ENCODE measurements around the gene RCAN1.

Gene RCAN1

DNA sequence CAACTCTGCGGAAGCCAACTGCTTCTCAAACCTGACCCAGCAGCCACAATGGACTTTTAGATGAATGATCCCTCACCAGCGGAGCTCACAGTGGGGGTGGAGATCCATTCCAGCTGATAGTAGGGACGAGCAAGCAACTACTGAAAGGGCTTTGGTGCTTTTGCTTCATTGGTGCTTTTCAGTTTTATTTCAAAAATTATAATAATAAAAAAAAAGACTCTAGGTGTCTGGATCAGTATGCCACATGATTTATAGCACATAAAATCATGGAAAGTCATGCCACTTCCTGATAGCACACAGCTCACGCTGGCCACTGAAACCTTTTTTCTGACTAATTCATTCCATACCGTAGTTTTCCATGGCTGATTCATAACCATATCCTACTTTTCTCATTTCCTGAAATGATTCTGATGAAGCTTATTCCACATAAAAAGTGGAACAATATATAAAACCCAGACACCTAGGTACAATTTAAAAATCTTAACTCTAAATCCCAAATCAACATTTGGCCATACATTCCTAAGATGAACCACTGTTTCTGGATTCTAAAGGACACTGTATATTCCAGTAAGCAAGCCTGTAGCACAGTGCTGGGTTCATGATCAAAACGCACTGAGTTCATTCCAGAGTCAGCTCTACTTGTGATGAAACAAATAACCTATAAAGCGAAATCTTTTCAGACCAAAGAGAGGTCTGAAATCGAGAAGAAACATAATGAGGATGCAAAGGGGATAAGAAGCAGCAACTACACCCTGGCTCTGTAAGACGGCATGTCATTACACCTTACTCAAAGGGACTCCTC lies 61.6 kb downstream of the RCAN1 start:
- H2AK5ac ChIP-seq (ENCODE audit: low read length) = no peak overlapping the region
- H3K79me2 ChIP-seq (ENCODE audit: control insufficient read depth, insufficient read depth, low read length) = no peaks in the 10 kb centered on the region
- DNase-seq = peak; percentile 79
- H4K5ac ChIP-seq (ENCODE audit: low read length) = no peak overlapping the region
- no peak overlapping the region for H3K9ac ChIP-seq (ENCODE audit: low read length)
- no peak overlapping the region for H3K27ac ChIP-seq (ENCODE audit: low read depth, low read length)
- H4K8ac ChIP-seq (ENCODE audit: low read depth, low read length) = no peak overlapping the region
- no CpG with 5 or more reads among the region's 9 CpGs for WGBS (ENCODE audit: extremely low coverage, insufficient coverage, low lambda C conversion rate)
- H3K27me3 ChIP-seq (ENCODE audit: insufficient read depth, low read length, poor library complexity) = no peaks in the 10 kb centered on the region
- H3K4ac ChIP-seq (ENCODE audit: low read depth, low read length) = no peak overlapping the region
- H3K18ac ChIP-seq (ENCODE audit: low read length) = no peak overlapping the region
- no peak overlapping the region for H3K4me3 ChIP-seq (ENCODE audit: low read length)
- no peaks in the 10 kb centered on the region for H3K36me3 ChIP-seq (ENCODE audit: control insufficient read depth, insufficient read depth, low read length)
- no peak overlapping the region for H3K56ac ChIP-seq (ENCODE audit: low read length)
- no peak overlapping the region for H3K4me2 ChIP-seq (ENCODE audit: low read length)
- H3K23ac ChIP-seq (ENCODE audit: low read length) = no peak overlapping the region
- H2BK120ac ChIP-seq (ENCODE audit: low read depth, low read length) = no peak overlapping the region
- H3K79me1 ChIP-seq (ENCODE audit: low read length) = no peaks in the 10 kb centered on the region
- no peak overlapping the region for H2BK15ac ChIP-seq (replicated peaks; ENCODE audit: low read depth)
- H2BK5ac ChIP-seq (ENCODE audit: low read length) = no peak overlapping the region
- no peaks in the 10 kb centered on the region for H3K4me1 ChIP-seq (ENCODE audit: control insufficient read depth, low read depth, low read length)

DNA sequence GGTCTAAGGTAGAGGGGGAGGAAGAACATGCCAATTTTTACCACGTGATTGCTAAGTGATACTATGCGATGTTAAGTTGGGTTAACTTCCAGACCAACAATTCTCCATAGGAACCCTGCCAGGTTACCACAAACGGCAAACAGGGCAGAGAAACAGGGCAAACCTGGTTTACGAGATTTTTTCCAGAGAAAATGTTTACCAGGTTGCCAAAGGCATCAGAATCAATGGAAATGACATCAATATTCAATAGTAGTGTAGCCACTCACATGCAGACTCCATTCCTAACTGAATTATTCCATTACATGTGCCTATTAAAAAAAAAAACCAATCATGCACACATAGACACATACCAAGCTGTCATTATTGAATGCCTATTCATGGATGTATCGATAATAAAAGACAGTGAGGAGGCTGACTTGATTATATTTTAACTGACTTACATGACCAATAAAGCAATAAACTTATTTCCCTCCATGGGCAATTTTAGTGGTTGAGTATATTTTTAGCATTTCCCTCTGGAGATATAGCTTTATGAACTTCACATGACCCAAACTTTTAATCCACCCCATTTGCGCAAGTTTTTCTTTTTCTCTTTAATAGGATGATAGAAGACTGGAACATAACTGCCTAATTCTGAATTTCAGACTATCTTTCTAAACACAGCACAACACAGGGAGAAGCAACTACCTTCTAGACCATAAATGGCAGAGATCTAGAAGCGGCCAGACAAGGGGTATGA lies 62.4 kb downstream of the RCAN1 start:
- Histone ChIP-seq H3K18ac (ENCODE audit: low read length) (no peak overlapping the region), H3K9ac (ENCODE audit: low read length) (no peak overlapping the region), H3K4ac (ENCODE audit: low read depth, low read length) (no peak overlapping the region), H3K27me3 (ENCODE audit: insufficient read depth, low read length, poor library complexity) (no peaks in the 10 kb centered on the region), H3K23ac (ENCODE audit: low read length) (no peak overlapping the region), H3K4me2 (ENCODE audit: low read length) (no peak overlapping the region), H3K4me1 (ENCODE audit: control insufficient read depth, low read depth, low read length) (no peaks in the 10 kb centered on the region), H3K36me3 (ENCODE audit: control insufficient read depth, insufficient read depth, low read length) (no peaks in the 10 kb centered on the region), H3K79me1 (ENCODE audit: low read length) (no peaks in the 10 kb centered on the region), H4K8ac (ENCODE audit: low read depth, low read length) (no peak overlapping the region), H3K4me3 (ENCODE audit: low read length) (no peak overlapping the region), H3K79me2 (ENCODE audit: control insufficient read depth, insufficient read depth, low read length) (no peaks in the 10 kb centered on the region), H2BK5ac (ENCODE audit: low read length) (no peak overlapping the region), H2BK15ac (replicated peaks; ENCODE audit: low read depth) (no peak overlapping the region), H2BK120ac (ENCODE audit: low read depth, low read length) (no peak overlapping the region), H3K56ac (ENCODE audit: low read length) (no peak overlapping the region), H2AK5ac (ENCODE audit: low read length) (no peak overlapping the region), H3K27ac (ENCODE audit: low read depth, low read length) (no peak overlapping the region), H4K5ac (ENCODE audit: low read length) (no peak overlapping the region)
- DNase-seq = no peak
- no CpG with 5 or more reads among the region's 7 CpGs for WGBS (ENCODE audit: extremely low coverage, insufficient coverage, low lambda C conversion rate)

DNA sequence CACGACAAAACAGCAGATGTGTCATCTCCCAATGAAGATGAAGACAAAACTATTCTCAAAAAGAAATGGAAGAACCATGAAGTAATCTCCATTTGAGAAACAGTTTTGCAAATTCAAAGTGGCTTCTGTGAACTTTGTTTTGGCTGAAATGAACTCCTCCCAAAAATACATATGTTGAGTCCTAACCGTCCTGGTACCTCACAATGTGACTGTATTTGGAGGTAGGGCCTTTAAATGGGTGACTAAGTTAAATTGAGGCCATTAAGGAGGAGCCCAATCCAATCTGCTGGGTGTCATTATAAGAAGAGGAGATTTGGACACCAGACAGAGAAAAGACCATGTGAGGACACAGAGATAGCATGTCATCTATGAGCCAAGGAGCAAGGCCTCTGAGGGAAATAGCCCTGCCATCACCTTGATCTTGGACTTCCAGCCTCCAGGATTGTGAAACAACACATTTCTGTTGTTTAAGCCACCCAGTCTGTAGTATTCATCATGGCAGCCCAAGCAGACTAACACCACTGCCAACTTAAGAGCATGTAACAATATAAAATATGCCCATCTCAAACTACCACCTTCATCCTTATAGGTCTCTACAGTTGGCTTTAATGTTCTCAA lies 64.6 kb downstream of the RCAN1 start:
- Histone ChIP-seq H2BK5ac (ENCODE audit: low read length) (no peak overlapping the region), H3K4me2 (ENCODE audit: low read length) (no peak overlapping the region), H3K4me1 (ENCODE audit: control insufficient read depth, low read depth, low read length) (no peaks in the 10 kb centered on the region), H3K4me3 (ENCODE audit: low read length) (no peak overlapping the region), H4K5ac (ENCODE audit: low read length) (no peak overlapping the region), H2BK120ac (ENCODE audit: low read depth, low read length) (no peak overlapping the region), H3K4ac (ENCODE audit: low read depth, low read length) (no peak overlapping the region), H2AK5ac (ENCODE audit: low read length) (no peak overlapping the region), H3K56ac (ENCODE audit: low read length) (no peak overlapping the region), H3K36me3 (ENCODE audit: control insufficient read depth, insufficient read depth, low read length) (no peaks in the 10 kb centered on the region), H3K27ac (ENCODE audit: low read depth, low read length) (no peak overlapping the region), H3K79me2 (ENCODE audit: control insufficient read depth, insufficient read depth, low read length) (no peaks in the 10 kb centered on the region), H2BK15ac (replicated peaks; ENCODE audit: low read depth) (no peak overlapping the region), H4K8ac (ENCODE audit: low read depth, low read length) (no peak overlapping the region), H3K23ac (ENCODE audit: low read length) (no peak overlapping the region), H3K27me3 (ENCODE audit: insufficient read depth, low read length, poor library complexity) (no peaks in the 10 kb centered on the region), H3K79me1 (ENCODE audit: low read length) (no peaks in the 10 kb centered on the region), H3K18ac (ENCODE audit: low read length) (no peak overlapping the region), H3K9ac (ENCODE audit: low read length) (no peak overlapping the region)
- no CpG with 5 or more reads among the region's 2 CpGs for WGBS (ENCODE audit: extremely low coverage, insufficient coverage, low lambda C conversion rate)
- no peak for DNase-seq

DNA sequence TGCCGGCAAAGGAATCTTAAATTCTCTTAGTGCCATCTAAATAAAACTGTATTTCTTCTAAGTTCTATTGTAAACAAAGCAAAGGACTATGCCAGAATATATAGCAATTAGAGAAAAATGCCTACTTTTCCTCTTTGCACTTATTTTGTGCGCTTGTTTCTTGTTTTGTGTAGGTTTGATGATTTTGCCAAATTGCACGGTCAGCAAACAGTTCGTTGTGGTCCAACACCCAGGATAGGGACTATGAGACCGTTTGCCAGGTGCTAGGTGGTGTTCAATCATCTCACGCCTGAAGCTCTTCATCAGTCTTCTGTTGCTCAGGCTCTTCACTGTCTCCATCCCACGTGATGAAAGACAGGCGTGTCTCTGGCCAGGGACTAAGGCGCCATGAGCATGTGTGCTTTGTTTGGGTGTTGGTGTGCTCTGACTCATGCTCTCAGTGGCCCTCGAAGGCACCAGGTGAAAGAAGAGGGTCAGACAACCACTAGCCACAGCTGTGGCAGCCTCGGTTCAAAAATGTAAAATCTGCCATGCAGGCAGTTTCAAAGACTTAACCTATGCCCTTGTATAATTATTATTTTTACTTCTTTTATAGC lies 66.0 kb downstream of the RCAN1 start:
- H2AK5ac ChIP-seq (ENCODE audit: low read length) = no peak overlapping the region
- no peak overlapping the region for H3K4me2 ChIP-seq (ENCODE audit: low read length)
- H3K27me3 ChIP-seq (ENCODE audit: insufficient read depth, low read length, poor library complexity) = no peaks in the 10 kb centered on the region
- no peak overlapping the region for H3K56ac ChIP-seq (ENCODE audit: low read length)
- no peak overlapping the region for H4K5ac ChIP-seq (ENCODE audit: low read length)
- H3K79me1 ChIP-seq (ENCODE audit: low read length) = no peaks in the 10 kb centered on the region
- WGBS (ENCODE audit: extremely low coverage, insufficient coverage, low lambda C conversion rate) = no CpG with 5 or more reads among the region's 11 CpGs
- no peak overlapping the region for H3K27ac ChIP-seq (ENCODE audit: low read depth, low read length)
- H2BK120ac ChIP-seq (ENCODE audit: low read depth, low read length) = no peak overlapping the region
- no peak overlapping the region for H2BK15ac ChIP-seq (replicated peaks; ENCODE audit: low read depth)
- no peaks in the 10 kb centered on the region for H3K4me1 ChIP-seq (ENCODE audit: control insufficient read depth, low read depth, low read length)
- no peaks in the 10 kb centered on the region for H3K79me2 ChIP-seq (ENCODE audit: control insufficient read depth, insufficient read depth, low read length)
- no peak overlapping the region for H3K18ac ChIP-seq (ENCODE audit: low read length)
- no peak overlapping the region for H2BK5ac ChIP-seq (ENCODE audit: low read length)
- no peak overlapping the region for H3K23ac ChIP-seq (ENCODE audit: low read length)
- DNase-seq = no peak
- H3K36me3 ChIP-seq (ENCODE audit: control insufficient read depth, insufficient read depth, low read length) = no peaks in the 10 kb centered on the region
- H4K8ac ChIP-seq (ENCODE audit: low read depth, low read length) = no peak overlapping the region
- no peak overlapping the region for H3K4ac ChIP-seq (ENCODE audit: low read depth, low read length)
- H3K4me3 ChIP-seq (ENCODE audit: low read length) = no peak overlapping the region
- H3K9ac ChIP-seq (ENCODE audit: low read length) = no peak overlapping the region

DNA sequence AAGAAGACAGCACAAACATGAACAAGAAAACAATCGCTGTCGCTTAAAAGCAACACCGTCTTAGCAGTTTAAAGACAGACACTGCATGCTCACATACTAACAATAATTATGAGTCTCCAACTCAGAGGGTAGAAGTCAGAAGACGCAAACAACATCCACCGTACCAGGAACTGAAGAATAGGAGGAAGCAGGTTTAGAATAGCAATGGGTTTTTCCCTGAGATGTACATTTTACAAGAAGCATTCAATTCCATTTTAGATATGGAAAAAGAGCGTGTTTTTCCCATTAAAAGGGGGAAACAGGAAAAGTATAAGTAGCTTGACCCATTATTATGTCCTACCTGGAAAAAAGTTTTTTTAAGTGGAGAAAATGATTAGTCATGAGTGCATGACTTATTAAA lies 68.4 kb downstream of the RCAN1 start:
- no peak overlapping the region for H3K4ac ChIP-seq (ENCODE audit: low read depth, low read length)

More for the DNA sequence above, 68.4 kb downstream of the RCAN1 start:
- Histone ChIP-seq H3K36me3 (ENCODE audit: control insufficient read depth, insufficient read depth, low read length) (no peaks in the 10 kb centered on the region), H3K4me1 (ENCODE audit: control insufficient read depth, low read depth, low read length) (no peaks in the 10 kb centered on the region), H3K4me2 (ENCODE audit: low read length) (no peak overlapping the region), H3K23ac (ENCODE audit: low read length) (no peak overlapping the region), H3K56ac (ENCODE audit: low read length) (no peak overlapping the region), H3K79me1 (ENCODE audit: low read length) (no peaks in the 10 kb centered on the region), H4K8ac (ENCODE audit: low read depth, low read length) (no peak overlapping the region), H3K9ac (ENCODE audit: low read length) (no peak overlapping the region), H3K4me3 (ENCODE audit: low read length) (no peak overlapping the region), H3K27ac (ENCODE audit: low read depth, low read length) (no peak overlapping the region), H4K5ac (ENCODE audit: low read length) (no peak overlapping the region), H3K27me3 (ENCODE audit: insufficient read depth, low read length, poor library complexity) (no peaks in the 10 kb centered on the region), H2AK5ac (ENCODE audit: low read length) (no peak overlapping the region), H2BK120ac (ENCODE audit: low read depth, low read length) (no peak overlapping the region), H2BK15ac (replicated peaks; ENCODE audit: low read depth) (no peak overlapping the region), H3K79me2 (ENCODE audit: control insufficient read depth, insufficient read depth, low read length) (no peaks in the 10 kb centered on the region), H3K18ac (ENCODE audit: low read length) (no peak overlapping the region), H2BK5ac (ENCODE audit: low read length) (no peak overlapping the region)
- no peak for DNase-seq
- no CpG with 5 or more reads among the region's 6 CpGs for WGBS (ENCODE audit: extremely low coverage, insufficient coverage, low lambda C conversion rate)

Measured in mesendoderm (in vitro differentiated cells).